ENCODE measurements around the gene CCDC192. TPM values are rescaled to one million over a fixed set of nuclear protein-coding genes. Genes with fewer than 3 reads are reported as not detected.

Gene CCDC192
- total RNA-seq, 1 donor from 2014 or later, result not detected

GRCh38 chr5:127960270-127960691 is 257.1 kb downstream of the CCDC192 start:
- no peak overlapping the region for H2AFZ ChIP-seq (replicated peaks)
- no peak overlapping the region for H3K27ac ChIP-seq
- H3K27me3 Mint-ChIP-seq (ENCODE audit: insufficient read depth, low read depth), result no peaks in the 10 kb centered on the region
- H3K27ac Mint-ChIP-seq, result no peak overlapping the region
- no peaks in the 10 kb centered on the region for H3K36me3 ChIP-seq
- peaks cover 10% of the 10 kb centered on the region for H3K36me3 Mint-ChIP-seq
- H3K4me1 ChIP-seq, result peaks cover 21% of the 10 kb centered on the region
- H3K4me3 ChIP-seq, result no peak overlapping the region
- no peaks in the 10 kb centered on the region for H3K9me3 ChIP-seq (ENCODE audit: low read depth)
- peaks cover 2% of the 10 kb centered on the region for H3K9me3 Mint-ChIP-seq
- no peaks in the 10 kb centered on the region for H4K20me1 ChIP-seq (ENCODE audit: low read depth)
- no peak overlapping the region for H3K4me2 ChIP-seq
- TF ChIP-seq EZH2phosphoT487 (IDR thresholded peaks at IDR 0.05), result no peak
- no peak for TF ChIP-seq EZH2 (IDR thresholded peaks at IDR 0.05)
- TF ChIP-seq CTCF (IDR thresholded peaks at IDR 0.05), result no peak
- no peak overlapping the region for H3K9ac ChIP-seq
- no peak for DNase-seq (ENCODE audit: low spot score)
- H3K27me3 ChIP-seq, result no peaks in the 10 kb centered on the region
- H3K79me2 ChIP-seq (ENCODE audit: low read depth), result no peaks in the 10 kb centered on the region
- H3K4me3 Mint-ChIP-seq, result no peak overlapping the region
- no peaks in the 10 kb centered on the region for H3F3A ChIP-seq (ENCODE audit: low read depth)
- peaks cover 38% of the 10 kb centered on the region for H3K4me1 Mint-ChIP-seq

GRCh38 chr5:127961006-127961762 is 258.0 kb downstream of the CCDC192 start:
- no peak overlapping the region for H2AFZ ChIP-seq (replicated peaks)
- no peaks in the 10 kb centered on the region for H4K20me1 ChIP-seq (ENCODE audit: low read depth)
- no peak overlapping the region for H3K27ac ChIP-seq
- peaks cover 2% of the 10 kb centered on the region for H3K9me3 Mint-ChIP-seq
- peaks cover 8% of the 10 kb centered on the region for H3K36me3 Mint-ChIP-seq
- no peak for DNase-seq (ENCODE audit: low spot score)
- H3K27me3 ChIP-seq, result no peaks in the 10 kb centered on the region
- no peak overlapping the region for H3K4me3 Mint-ChIP-seq
- no peaks in the 10 kb centered on the region for H3K36me3 ChIP-seq
- H3K4me3 ChIP-seq, result no peak overlapping the region
- no peaks in the 10 kb centered on the region for H3F3A ChIP-seq (ENCODE audit: low read depth)
- no peaks in the 10 kb centered on the region for H3K79me2 ChIP-seq (ENCODE audit: low read depth)
- no peaks in the 10 kb centered on the region for H3K9me3 ChIP-seq (ENCODE audit: low read depth)
- no peaks in the 10 kb centered on the region for H3K27me3 Mint-ChIP-seq (ENCODE audit: insufficient read depth, low read depth)
- no peak overlapping the region for H3K4me2 ChIP-seq
- H3K4me1 Mint-ChIP-seq, result peaks cover 38% of the 10 kb centered on the region
- H3K27ac Mint-ChIP-seq, result no peak overlapping the region
- H3K4me1 ChIP-seq, result peaks cover 21% of the 10 kb centered on the region
- no peak overlapping the region for H3K9ac ChIP-seq
- no peak for TF ChIP-seq EZH2phosphoT487 (IDR thresholded peaks at IDR 0.05)
- TF ChIP-seq EZH2 (IDR thresholded peaks at IDR 0.05), result no peak
- no peak for TF ChIP-seq CTCF (IDR thresholded peaks at IDR 0.05)

- no peak overlapping the region for H3K4me2 ChIP-seq
- H3K27ac ChIP-seq, result no peak overlapping the region
- no peaks in the 10 kb centered on the region for H3F3A ChIP-seq (ENCODE audit: low read depth)
- H3K9me3 Mint-ChIP-seq, result peaks cover 2% of the 10 kb centered on the region
- H3K27me3 Mint-ChIP-seq (ENCODE audit: insufficient read depth, low read depth), result no peaks in the 10 kb centered on the region
- H3K4me1 ChIP-seq, result peaks cover 21% of the 10 kb centered on the region
- no peak for DNase-seq (ENCODE audit: low spot score)
- no peak overlapping the region for H3K4me3 Mint-ChIP-seq
- H3K27ac Mint-ChIP-seq, result no peak overlapping the region
- H3K36me3 ChIP-seq, result no peaks in the 10 kb centered on the region
- no peak overlapping the region for H3K9ac ChIP-seq
- no peaks in the 10 kb centered on the region for H3K27me3 ChIP-seq
- no peak overlapping the region for H2AFZ ChIP-seq (replicated peaks)
- no peaks in the 10 kb centered on the region for H3K79me2 ChIP-seq (ENCODE audit: low read depth)
- peaks cover 8% of the 10 kb centered on the region for H3K36me3 Mint-ChIP-seq
- no peak for TF ChIP-seq EZH2 (IDR thresholded peaks at IDR 0.05)
- TF ChIP-seq EZH2phosphoT487 (IDR thresholded peaks at IDR 0.05), result no peak
- TF ChIP-seq CTCF (IDR thresholded peaks at IDR 0.05), result no peak
- H3K4me1 Mint-ChIP-seq, result peaks cover 38% of the 10 kb centered on the region
- H3K4me3 ChIP-seq, result no peak overlapping the region
- no peaks in the 10 kb centered on the region for H4K20me1 ChIP-seq (ENCODE audit: low read depth)
- no peaks in the 10 kb centered on the region for H3K9me3 ChIP-seq (ENCODE audit: low read depth)
These were observed 258.6 kb downstream of the CCDC192 start for GRCh38 chr5:127961763-127962145.
